CD14-positive monocyte (primary cell): ENCODE measurements around the gene TENM3. TPM values are rescaled to one million over a fixed set of nuclear protein-coding genes. Genes with fewer than 3 reads are reported as not detected.

ENCODE experiments used
- DNase-seq, 3 donors: peaks; one replicate each; pipeline ENCODE4 v3.0.0-alpha.2; 2011 to 2022
- H2AFZ ChIP-seq: 2 replicates; pipeline ENCODE4 v1.6.0; 2012; ENCODE audit warnings: mild to moderate bottlenecking, low read depth, low read length, inconsistent platforms; ENCODE audit not compliant: insufficient read depth, poor library complexity, severe bottlenecking
- H3K27ac ChIP-seq, 2 donors: 1 replicate in 1 of 2; 2 replicates in 1 of 2; pipeline ENCODE4 v1.5.1; 2012 to 2013; ENCODE audit warnings: low read length in 2 of 2, control low read depth in 1 of 2, inconsistent platforms in 1 of 2, low read depth in 1 of 2, mild to moderate bottlenecking in 1 of 2
- H3K27me3 ChIP-seq, 2 donors: one replicate each; pipeline versions ENCODE4 v1.6.0 to v1.6.1; 2011 to 2013; ENCODE audit warnings: low read length in 2 of 2; ENCODE audit not compliant: control insufficient read depth in 2 of 2, insufficient read depth in 2 of 2
- H3K36me3 ChIP-seq, 2 donors: replicated peaks in 1 of 2; 1 replicate in 1 of 2; 2 replicates in 1 of 2; pipeline versions ENCODE4 v1.5.1 to v1.6.1; 2012 to 2013; ENCODE audit warnings: low read length in 2 of 2, control low read depth in 1 of 2, inconsistent platforms in 1 of 2, mild to moderate bottlenecking in 1 of 2; ENCODE audit not compliant: insufficient read depth in 2 of 2, control insufficient read depth in 1 of 2
- H3K4me1 ChIP-seq, 2 donors: 1 replicate in 1 of 2; 2 replicates in 1 of 2; pipeline versions ENCODE4 v1.5.1 to v1.6.1; 2012 to 2013; ENCODE audit warnings: low read length in 2 of 2, control low read depth in 1 of 2, inconsistent platforms in 1 of 2, mild to moderate bottlenecking in 1 of 2, moderate library complexity in 1 of 2; ENCODE audit not compliant: insufficient read depth in 2 of 2, control insufficient read depth in 1 of 2
- H3K4me2 ChIP-seq: replicated peaks from 2 replicates; pipeline ENCODE3; 2012; ENCODE audit warnings: low read length, moderate library complexity, mild to moderate bottlenecking; ENCODE audit not compliant: poor library complexity, severe bottlenecking; ENCODE audit errors: extremely low read depth
- H3K4me3 ChIP-seq, 3 experiments: fragments of 200-600 bp in 1 of 3; sonication (generic) in 1 of 3; replicated peaks in 1 of 3; 1 replicate in 2 of 3; 2 replicates in 1 of 3; pipeline ENCODE4 v1.5.1; 2011 to 2013; ENCODE audit warnings: low read length in 3 of 3, mild to moderate bottlenecking in 3 of 3, control low read depth in 2 of 3, low read depth in 2 of 3, inconsistent platforms in 1 of 3, moderate library complexity in 1 of 3
- H3K79me2 ChIP-seq: 2 replicates; pipeline ENCODE4 v1.6.0; 2012; ENCODE audit warnings: mild to moderate bottlenecking, control low read depth, inconsistent platforms, low read length, moderate library complexity; ENCODE audit not compliant: insufficient read depth
- H3K9ac ChIP-seq: 2 replicates; pipeline ENCODE4 v1.6.0; 2017; ENCODE audit warnings: low read length, mild to moderate bottlenecking; ENCODE audit not compliant: insufficient read depth, poor library complexity, severe bottlenecking
- H3K9me3 ChIP-seq, 2 donors: replicated peaks in 1 of 2; 1 replicate in 1 of 2; 2 replicates in 1 of 2; pipeline versions ENCODE4 v1.5.1 to v1.6.1; 2012 to 2013; ENCODE audit warnings: low read length in 2 of 2, control low read depth in 1 of 2; ENCODE audit not compliant: control insufficient read depth in 1 of 2, insufficient read depth in 1 of 2
- H4K20me1 ChIP-seq: 2 replicates; pipeline ENCODE4 v1.6.0; 2012; ENCODE audit warnings: mild to moderate bottlenecking, low read length, control low read depth, moderate library complexity; ENCODE audit not compliant: insufficient read depth
- H3K27ac Mint-ChIP-seq, 7 donors: one replicate each; pipeline ENCODE4 v1.8.0; 2020; ENCODE audit warnings: mild to moderate bottlenecking in 7 of 7, mixed read lengths in 7 of 7, moderate library complexity in 6 of 7, inconsistent platforms in 2 of 7
- H3K27me3 Mint-ChIP-seq, 3 donors: one replicate each; pipeline ENCODE4 v1.8.0; 2021 to 2022; ENCODE audit warnings: low read depth in 3 of 3, mild to moderate bottlenecking in 3 of 3, mixed read lengths in 3 of 3, moderate library complexity in 3 of 3, inconsistent platforms in 1 of 3
- H3K36me3 Mint-ChIP-seq, 2 donors: one replicate each; pipeline ENCODE4 v1.8.0; 2020; ENCODE audit warnings: mixed read lengths in 2 of 2, inconsistent platforms in 1 of 2, mild to moderate bottlenecking in 1 of 2
- H3K4me1 Mint-ChIP-seq: one replicate; pipeline ENCODE4 v1.8.0; 2020; ENCODE audit warnings: mild to moderate bottlenecking, mixed read lengths
- H3K4me3 Mint-ChIP-seq, 2 donors: one replicate each; pipeline ENCODE4 v1.8.0; 2020; ENCODE audit warnings: mild to moderate bottlenecking in 2 of 2, mixed read lengths in 2 of 2, moderate library complexity in 1 of 2
- H3K9me3 Mint-ChIP-seq, 7 donors: one replicate each; pipeline ENCODE4 v1.8.0; 2020 to 2022; ENCODE audit warnings: mixed read lengths in 7 of 7, mild to moderate bottlenecking in 6 of 7, moderate library complexity in 6 of 7, inconsistent platforms in 2 of 7
- CTCF ChIP-seq: fragments of 200-600 bp; IDR thresholded peaks from one replicate; pipeline ENCODE4 v1.8.0; 2022; ENCODE audit warnings: antibody characterized with exemption, mild to moderate bottlenecking
- WGBS: methylation state at CpG from one replicate; pipeline ENCODE4 v1.1.5; 2013; ENCODE audit warnings: missing lambda C conversion rate; ENCODE audit not compliant: insufficient coverage; 5-methylcytosine and 5-hydroxymethylcytosine counted together
- intact Hi-C, 2 donors: fragments of 100-400 bp; cut with micrococcal nuclease; formaldehyde crosslinking; loops; one replicate each; pipeline versions ENCODE4 v1.15.0 to v1.15.1; 2023
- polyA plus RNA-seq, 3 donors: library from polyadenylated mRNA; depleted of rRNA in 1 of 3; unstranded in 2 of 3; stranded (reverse) in 1 of 3; fragments of 300-500 nt in 2 of 3; fragments of >200 nt in 1 of 3; fragmentation: Illumina TruSeq in 2 of 3; gene quantifications; 1 replicate in 2 of 3; 2 replicates in 1 of 3; pipeline ENCODE4 v1.2.3, GENCODE V29; 2012 to 2021

The TENM3 gene
- polyA plus RNA-seq, 3 donors: not detected

- no peak overlapping the region for H2AFZ ChIP-seq
- no peaks in the 10 kb centered on the region for H3K36me3 Mint-ChIP-seq
- no peaks in the 10 kb centered on the region for H3K27me3 ChIP-seq
- no peaks in the 10 kb centered on the region for H4K20me1 ChIP-seq
- H3K79me2 ChIP-seq: no peaks in the 10 kb centered on the region
- no peaks in the 10 kb centered on the region for H3K9me3 ChIP-seq
- intact Hi-C loops: no loop called here
- no peak overlapping the region for H3K9ac ChIP-seq
- H3K4me1 Mint-ChIP-seq: no peaks in the 10 kb centered on the region
- no peak overlapping the region for H3K4me3 Mint-ChIP-seq
- H3K27me3 Mint-ChIP-seq: peaks cover 0 to 2% (median 0%) of the 10 kb centered on the region in 3 donors
- H3K36me3 ChIP-seq: no peaks in the 10 kb centered on the region
- no peak overlapping the region for H3K4me3 ChIP-seq
- H3K4me1 ChIP-seq: no peaks in the 10 kb centered on the region
- TF ChIP-seq CTCF: no peak
- no peak overlapping the region for H3K4me2 ChIP-seq
- WGBS: no CpG with 5 or more reads among the region's 3 CpGs
- peaks cover 0 to 5% (median 2%) of the 10 kb centered on the region in 7 donors for H3K9me3 Mint-ChIP-seq
- no peak overlapping the region for H3K27ac ChIP-seq
- DNase-seq: no peak
- no peak overlapping the region for H3K27ac Mint-ChIP-seq
Observed at GRCh38 chr4:182730791-182731190, 487.6 kb downstream of the TENM3 start.

- Histone ChIP-seq H3K4me1 (no peaks in the 10 kb centered on the region), H3K9me3 (no peaks in the 10 kb centered on the region), H3K27me3 (no peaks in the 10 kb centered on the region), H3K79me2 (no peaks in the 10 kb centered on the region), H3K9ac (no peak overlapping the region), H2AFZ (no peak overlapping the region), H4K20me1 (no peaks in the 10 kb centered on the region), H3K27ac (no peak overlapping the region), H3K36me3 (no peaks in the 10 kb centered on the region), H3K4me3 (no peak overlapping the region), H3K4me2 (no peak overlapping the region)
- Mint-ChIP-seq H3K27me3 (peaks cover 0 to 2% (median 0%) of the 10 kb centered on the region in 3 donors), H3K4me1 (no peaks in the 10 kb centered on the region), H3K27ac (no peak overlapping the region), H3K36me3 (no peaks in the 10 kb centered on the region), H3K9me3 (peaks cover 0 to 3% (median 2%) of the 10 kb centered on the region in 7 donors), H3K4me3 (no peak overlapping the region)
- WGBS: 100% methylated on average over 2 of the region's 2 CpGs
- intact Hi-C loops: no loop called here
- no peak for TF ChIP-seq CTCF
- DNase-seq: no peak
Observed at GRCh38 chr4:182736207-182736606, 493.0 kb downstream of the TENM3 start.
